HPDE6-E6E7 (cell line): ENCODE data around the gene C3orf20.

Source experiments
- DNase-seq: peaks from one replicate; pipeline ENCODE4 v3.0.0; 2011; ENCODE audit warnings: missing footprints; ENCODE audit errors: extremely low spot score

The C3orf20 gene

GRCh38 chr3:14774431-14774830 is 99.5 kb downstream of the C3orf20 start:
- no peak for DNase-seq

DNA sequence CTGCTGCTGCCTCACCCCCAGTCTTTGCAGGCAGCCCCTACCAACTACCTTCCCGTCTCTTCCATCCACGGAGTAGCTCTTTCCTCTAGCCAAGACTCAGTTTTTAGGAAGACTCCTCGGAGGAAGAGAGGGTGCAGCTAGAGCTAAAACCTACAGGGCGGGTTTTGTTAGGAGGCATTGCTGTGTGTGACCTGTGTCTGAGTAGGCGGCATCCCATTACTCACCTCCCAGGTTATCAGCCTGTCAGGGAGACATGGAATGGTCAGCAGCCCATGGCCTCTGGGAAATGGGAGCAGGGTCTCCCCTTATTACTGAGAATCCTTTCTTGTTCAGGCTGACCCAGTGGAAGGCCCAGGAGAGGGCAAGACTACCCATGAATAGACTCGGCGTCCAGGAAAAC is 100.1 kb downstream of the C3orf20 start:
- DNase-seq: no peak

- DNase-seq: no peak
Observed at GRCh38 chr3:14775563-14775962, 100.6 kb downstream of the C3orf20 start.

DNA sequence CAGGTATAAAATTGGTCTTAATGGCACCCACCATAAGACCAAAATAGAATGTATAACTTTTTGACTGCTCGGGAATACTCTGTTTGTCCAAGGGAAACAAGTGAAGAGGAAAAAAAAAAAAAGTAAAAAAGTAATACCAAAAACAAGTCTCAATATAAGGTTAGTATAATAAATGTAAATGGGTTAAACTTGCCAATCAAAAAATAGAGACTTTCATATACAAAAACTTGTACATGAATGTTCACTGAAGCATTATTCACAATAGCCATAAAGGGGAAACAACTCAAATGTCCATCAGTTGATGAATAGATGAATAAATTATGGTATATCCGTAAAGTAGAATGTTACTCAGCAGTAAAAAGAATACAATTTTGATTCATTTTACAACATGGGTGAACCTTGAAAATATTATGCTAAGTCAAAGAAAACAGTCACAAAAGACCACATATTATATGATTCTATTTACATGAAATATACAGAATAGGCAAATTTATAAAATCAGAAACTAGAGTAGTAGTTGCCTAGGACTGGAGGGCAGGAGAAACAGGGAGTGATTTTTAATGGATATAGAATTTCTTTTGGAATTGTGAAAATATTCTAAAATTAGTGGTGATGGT is 104.2 kb downstream of the C3orf20 start:
- no peak for DNase-seq

DNA sequence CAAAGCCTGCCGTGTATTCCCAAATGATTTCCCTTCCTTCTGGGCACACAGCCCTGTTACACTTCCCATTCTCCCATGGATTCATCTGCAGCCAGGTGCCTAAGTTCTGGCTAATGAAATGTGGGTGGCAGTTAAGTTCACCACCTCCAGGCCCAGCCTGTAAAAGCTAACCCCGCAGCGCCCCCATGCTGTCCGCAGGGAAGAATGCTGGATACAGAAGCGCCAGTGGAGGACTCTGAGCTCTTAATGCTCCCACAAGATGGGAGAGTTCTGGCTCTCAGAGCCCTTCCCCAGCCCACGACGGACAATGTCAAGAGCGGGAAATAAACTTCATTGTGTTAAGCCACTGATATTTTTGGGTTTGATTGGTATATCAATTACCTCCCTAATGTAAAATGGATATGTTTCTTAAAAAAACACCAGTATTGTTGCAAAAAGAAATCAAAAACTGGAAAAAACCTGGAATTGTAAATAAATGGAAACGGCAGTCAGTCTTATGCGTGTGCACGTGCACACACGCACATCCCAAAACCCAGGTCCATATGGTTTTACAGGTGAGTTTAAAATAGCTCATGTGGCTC is 106.1 kb downstream of the C3orf20 start:
- DNase-seq: peak; percentile 12

DNA sequence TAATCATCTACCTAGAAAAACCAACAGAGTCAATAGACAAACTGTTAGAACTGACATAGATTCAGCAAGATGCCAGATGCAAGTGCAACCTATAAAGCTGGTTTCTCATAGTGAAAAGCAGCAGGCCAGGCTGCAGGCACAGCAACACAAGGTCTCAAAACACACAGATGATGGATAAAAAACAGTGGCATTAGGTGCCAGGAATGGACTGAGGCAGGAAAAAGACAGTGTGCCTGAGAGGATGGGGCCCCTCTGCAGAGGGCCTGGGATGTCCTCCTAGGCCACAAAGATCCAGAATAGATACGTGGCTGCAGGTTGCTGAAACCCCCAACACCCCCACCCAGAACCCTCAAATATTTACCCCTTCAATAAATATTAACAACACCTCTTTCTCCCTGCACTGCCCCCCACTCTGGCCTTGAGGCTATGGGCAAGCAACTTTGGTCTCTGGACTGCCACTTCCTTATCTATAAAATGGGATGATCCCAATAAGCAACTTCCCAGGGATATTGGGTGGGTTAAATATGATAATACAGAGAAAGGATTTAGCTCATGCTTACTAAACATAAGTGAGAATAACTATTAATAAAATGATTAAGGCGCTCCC is 108.6 kb downstream of the C3orf20 start:
- no peak for DNase-seq

GRCh38 chr3:14784087-14784681 is 109.2 kb downstream of the C3orf20 start:
- no peak for DNase-seq

DNA sequence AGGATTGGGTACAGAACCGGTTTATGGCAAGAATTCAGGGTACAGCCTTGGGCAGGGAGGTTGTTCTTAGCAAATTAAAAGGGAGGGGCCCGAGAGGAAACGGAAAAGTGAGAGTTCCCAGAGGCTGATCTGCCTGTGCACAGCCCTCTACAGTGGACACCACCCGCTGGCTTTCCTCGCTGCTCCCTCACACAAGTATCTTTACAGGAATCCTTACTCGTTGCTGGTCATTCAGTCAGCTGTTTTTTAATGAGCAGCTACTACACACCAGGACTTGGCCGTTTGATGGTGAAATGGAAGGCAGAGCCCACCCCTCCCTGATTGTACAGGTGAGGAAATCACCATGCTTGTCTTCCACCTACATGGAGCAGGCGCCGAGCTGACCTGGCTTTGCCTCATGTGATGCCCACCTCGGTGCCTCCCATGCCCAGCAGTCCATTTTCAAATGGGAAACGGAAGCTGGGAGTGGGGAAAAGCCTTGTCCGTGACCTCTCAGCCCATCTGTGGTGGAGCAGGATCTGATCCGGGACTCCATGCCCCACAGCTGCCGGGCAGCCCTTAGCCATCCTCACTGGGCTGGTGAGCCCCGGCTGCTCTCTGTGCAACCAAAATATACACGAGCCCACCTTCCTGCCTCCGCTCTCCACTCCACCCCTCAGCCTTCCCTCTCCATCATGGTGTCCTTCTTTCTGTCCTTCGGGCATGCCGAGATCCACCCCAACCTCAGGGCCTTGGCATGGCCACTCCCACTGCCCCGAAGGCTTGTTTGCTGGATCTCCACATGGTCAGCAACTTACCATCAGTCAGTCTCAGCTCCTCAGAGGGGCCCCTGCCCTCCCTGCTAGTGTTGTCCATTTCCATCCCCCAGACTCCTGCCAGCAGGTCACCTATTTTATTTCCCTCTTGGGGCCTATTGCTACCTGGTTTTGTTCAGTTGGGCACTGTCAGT is 110.5 kb downstream of the C3orf20 start:
- DNase-seq: no peak

DNA sequence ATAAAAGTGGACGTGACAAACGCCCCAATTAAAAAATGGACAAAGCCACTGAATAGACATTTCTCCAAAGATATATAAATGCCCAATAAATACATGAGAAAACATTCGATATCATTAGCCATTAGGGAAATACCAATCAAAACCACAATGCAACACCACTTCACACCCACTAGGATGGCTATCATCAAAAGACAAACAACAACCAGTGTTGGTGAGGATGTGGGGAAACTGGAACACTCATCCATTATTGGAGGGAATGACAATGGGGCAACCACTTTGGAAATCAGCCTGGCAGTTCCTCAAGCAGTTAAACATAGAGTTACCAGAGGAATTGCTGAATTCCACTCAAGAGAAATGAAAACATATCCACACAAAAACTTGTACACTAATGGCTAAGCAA is 111.4 kb downstream of the C3orf20 start:
- DNase-seq: no peak

DNA sequence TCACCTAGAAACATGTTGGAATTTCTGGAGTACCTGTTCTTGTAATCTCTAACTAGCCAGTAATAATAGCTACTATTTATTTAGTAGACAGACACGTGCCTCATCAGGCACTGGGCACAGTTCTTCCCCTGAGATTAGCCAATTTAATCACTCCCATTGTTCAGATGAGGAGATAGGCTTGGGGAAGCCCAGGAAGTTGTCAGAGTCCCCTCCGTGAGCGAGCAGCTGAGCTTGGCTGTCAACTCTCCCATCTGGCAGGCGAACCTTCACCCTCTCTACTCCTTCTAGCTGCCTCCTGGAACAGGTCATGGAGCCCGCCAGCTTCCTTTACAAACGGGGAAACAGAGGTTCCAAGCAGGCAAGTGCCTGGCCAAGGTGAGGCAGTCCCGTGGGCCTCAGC is 112.7 kb downstream of the C3orf20 start:
- DNase-seq: no peak

- no peak for DNase-seq
Observed at GRCh38 chr3:14788644-14789043, 113.7 kb downstream of the C3orf20 start.

- DNase-seq: no peak
Observed at GRCh38 chr3:14789221-14789620, 114.3 kb downstream of the C3orf20 start.

DNA sequence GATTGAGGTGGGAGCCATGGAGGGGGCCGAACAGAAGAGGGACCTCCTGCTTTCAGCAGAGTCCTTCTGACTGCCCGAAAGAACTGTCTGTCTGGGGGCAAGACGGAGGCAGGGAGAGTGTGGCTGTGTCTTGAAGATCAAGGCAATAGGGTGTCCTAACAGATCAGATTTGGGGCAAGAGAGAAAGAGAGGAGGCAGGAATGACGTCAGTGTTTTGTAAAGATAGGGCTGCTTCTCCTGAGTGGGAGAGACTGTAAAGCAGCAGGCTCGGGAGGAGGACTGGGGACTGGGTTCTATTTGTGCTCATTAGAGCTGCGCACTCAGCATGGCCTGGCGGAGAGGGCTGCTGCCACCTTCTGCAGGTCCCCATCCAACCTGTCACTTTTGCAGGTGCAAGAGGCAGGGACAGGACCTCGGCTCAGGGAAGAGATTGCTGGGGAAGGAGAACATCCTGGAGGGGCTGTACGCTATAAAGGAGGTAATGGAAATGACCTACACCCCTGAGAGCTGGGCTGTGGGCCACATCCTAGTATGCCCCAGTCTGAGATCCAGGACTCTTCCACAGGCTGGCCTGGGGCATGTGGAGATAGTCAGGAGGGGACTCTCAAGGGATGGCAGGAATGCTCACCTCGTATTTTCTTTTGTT is 114.8 kb downstream of the C3orf20 start:
- no peak for DNase-seq

- peak; percentile 4 for DNase-seq
Observed at GRCh38 chr3:14791343-14791945, 116.5 kb downstream of the C3orf20 start.

- DNase-seq: no peak
Observed at GRCh38 chr3:14792691-14793121, 117.8 kb downstream of the C3orf20 start.

DNA sequence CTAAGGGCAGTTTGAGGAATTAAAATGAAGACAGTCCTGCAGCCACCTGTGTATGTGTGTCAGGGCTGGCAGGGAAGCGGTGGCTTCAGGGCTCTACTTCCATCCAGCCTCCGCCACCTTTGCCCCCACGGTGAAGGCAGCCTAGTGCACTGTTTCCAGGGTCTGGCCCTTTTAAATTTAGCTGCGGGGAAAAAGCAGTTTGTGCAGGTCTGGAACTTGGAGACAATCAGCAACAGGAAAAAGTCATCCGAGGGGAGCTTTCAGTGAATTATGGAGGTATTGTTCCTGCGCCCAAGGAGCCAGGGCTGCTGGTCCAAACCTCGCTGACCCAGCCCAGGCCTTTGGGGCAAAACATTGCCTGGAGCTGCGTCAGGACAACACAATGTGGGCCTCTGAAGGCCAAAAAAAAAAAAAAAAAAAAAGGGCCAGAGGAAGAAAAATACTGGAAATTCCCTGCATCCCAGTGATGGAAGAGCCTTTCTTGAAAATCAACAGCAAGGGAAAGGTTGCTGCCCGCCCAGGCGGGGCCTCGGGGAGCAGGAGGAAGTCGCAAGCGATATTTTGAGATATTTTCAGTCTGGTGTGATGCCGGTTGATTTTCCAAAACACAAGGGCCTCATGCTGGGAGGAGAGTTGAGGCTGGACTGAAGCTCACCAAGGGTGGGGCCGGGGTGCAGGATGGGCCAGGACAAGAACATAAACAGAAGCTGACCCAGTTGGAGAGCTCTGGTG is 118.4 kb downstream of the C3orf20 start:
- DNase-seq: no peak

DNA sequence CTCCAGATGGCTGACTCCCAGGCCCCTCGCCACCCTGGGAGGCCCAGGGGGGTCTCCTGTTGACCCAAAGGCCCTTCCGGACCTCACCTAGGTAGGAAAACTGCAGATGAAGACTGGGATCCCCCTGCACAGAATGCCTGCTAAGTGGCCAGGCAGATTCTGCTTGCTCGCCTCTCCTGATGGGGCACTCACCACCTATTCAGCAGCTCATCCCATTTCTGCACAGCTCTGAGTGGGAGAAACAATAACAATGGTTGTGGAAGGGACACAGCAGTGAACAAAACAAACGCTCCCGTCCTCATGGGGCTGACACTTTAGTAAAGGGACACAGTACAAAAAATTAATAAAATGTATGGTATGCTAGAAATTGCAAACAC is 118.9 kb downstream of the C3orf20 start:
- no peak for DNase-seq

GRCh38 chr3:14794435-14794834 is 119.5 kb downstream of the C3orf20 start:
- no peak for DNase-seq

DNA sequence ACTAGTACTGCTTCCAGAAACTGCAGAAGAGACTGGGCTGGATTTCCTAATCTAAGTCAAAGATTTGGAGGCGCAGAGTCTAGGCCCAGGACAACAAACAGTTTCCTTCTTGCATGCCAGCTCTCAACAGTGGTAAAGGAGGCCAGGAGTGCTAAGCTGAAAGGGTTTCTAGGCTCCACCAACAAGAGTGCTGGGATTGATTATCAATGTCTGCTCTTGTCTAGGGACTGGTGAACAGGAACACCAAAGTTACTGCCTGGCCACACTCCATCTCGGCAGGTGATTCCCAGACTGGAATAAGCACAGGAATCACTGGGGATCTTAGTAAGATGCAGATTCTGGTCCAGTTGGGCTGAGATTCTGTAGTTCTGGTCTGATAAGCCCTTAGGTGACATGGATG is 121.1 kb downstream of the C3orf20 start:
- DNase-seq: no peak

- DNase-seq: no peak
Observed at GRCh38 chr3:14796403-14797077, 121.6 kb downstream of the C3orf20 start.
